Thyroid gland (tissue), 4 donors: ENCODE data around the gene ARMH3.

Source experiments
- POLR2A ChIP-seq, 2 donors: fragments of 450-650 bp; IDR thresholded peaks; one replicate each; pipeline ENCODE4 v1.6.1; 2017; ENCODE audit warnings: antibody characterized with exemption in 2 of 2, mild to moderate bottlenecking in 2 of 2, moderate library complexity in 1 of 2
- TF ChIP-seq, protein P1 (sequence below), 6 experiments: fragments of 200-600 bp in 3 of 6; fragments of 450-650 bp in 3 of 6; sonication (generic) in 3 of 6; IDR thresholded peaks; one replicate each; pipeline ENCODE4 v1.5.1; 2016 to 2019; ENCODE audit warnings: antibody characterized with exemption in 6 of 6, mild to moderate bottlenecking in 2 of 6, inconsistent platforms in 1 of 6, moderate library complexity in 1 of 6

DNA sequence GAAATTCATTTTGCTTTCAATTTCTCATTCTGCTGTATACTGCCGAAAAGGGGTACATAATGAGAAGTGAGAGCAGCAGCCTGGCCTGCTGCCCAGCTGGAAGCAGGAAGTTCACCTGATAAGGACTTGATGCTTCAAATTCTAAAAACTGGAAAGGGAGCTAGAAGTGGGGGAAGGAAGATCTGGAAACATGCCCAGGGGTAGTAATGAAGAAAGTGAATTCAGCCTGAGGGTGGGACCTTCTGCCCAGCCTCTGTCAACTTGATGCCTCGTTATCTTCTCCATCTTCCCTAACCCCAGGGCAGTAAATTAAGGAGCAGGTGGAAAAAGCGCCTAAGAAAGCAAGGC, 69.4 kb downstream of the ARMH3 start:
- TF ChIP-seq, protein P1, sequence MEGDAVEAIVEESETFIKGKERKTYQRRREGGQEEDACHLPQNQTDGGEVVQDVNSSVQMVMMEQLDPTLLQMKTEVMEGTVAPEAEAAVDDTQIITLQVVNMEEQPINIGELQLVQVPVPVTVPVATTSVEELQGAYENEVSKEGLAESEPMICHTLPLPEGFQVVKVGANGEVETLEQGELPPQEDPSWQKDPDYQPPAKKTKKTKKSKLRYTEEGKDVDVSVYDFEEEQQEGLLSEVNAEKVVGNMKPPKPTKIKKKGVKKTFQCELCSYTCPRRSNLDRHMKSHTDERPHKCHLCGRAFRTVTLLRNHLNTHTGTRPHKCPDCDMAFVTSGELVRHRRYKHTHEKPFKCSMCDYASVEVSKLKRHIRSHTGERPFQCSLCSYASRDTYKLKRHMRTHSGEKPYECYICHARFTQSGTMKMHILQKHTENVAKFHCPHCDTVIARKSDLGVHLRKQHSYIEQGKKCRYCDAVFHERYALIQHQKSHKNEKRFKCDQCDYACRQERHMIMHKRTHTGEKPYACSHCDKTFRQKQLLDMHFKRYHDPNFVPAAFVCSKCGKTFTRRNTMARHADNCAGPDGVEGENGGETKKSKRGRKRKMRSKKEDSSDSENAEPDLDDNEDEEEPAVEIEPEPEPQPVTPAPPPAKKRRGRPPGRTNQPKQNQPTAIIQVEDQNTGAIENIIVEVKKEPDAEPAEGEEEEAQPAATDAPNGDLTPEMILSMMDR (IDR thresholded peaks at IDR 0.05), result no peak
- TF ChIP-seq POLR2A (IDR thresholded peaks at IDR 0.05), result no peak
